ENCODE measurements around the gene CD248.
"Not testable (repeated sequence)": the region's sequence is repeated elsewhere in the genome, so short reads cannot be mapped to it uniquely, and the experiment has no call there.

DNA sequence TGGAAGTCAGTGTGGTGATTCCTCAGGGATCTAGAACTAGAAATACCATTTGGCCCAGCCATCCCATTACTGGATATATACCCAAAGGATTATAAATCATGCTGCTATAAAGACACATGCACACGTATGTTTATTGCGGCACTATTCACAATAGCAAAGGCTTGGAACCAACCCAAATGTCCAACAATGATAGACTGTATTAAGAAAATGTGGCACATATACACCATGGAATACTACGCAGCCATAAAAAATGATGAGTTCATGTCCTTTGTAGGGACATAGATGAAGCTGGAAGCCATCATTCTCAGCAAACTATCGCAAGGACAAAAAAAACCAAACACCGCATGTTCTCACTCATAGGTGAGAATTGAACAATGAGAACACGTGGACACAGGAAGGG is 3.9 kb upstream of the CD248 start:
- TF ChIP-seq, protein P1, sequence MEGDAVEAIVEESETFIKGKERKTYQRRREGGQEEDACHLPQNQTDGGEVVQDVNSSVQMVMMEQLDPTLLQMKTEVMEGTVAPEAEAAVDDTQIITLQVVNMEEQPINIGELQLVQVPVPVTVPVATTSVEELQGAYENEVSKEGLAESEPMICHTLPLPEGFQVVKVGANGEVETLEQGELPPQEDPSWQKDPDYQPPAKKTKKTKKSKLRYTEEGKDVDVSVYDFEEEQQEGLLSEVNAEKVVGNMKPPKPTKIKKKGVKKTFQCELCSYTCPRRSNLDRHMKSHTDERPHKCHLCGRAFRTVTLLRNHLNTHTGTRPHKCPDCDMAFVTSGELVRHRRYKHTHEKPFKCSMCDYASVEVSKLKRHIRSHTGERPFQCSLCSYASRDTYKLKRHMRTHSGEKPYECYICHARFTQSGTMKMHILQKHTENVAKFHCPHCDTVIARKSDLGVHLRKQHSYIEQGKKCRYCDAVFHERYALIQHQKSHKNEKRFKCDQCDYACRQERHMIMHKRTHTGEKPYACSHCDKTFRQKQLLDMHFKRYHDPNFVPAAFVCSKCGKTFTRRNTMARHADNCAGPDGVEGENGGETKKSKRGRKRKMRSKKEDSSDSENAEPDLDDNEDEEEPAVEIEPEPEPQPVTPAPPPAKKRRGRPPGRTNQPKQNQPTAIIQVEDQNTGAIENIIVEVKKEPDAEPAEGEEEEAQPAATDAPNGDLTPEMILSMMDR (IDR thresholded peaks at IDR 0.05), result not testable (repeated sequence)
- not testable (repeated sequence) for TF ChIP-seq ZFX (IDR thresholded peaks at IDR 0.05; ENCODE audit: borderline replicate concordance)
